Adipocyte (in vitro differentiated cells): Measurements from ENCODE around the gene COIL.

Experiments used
- DNase-seq: peaks from one replicate; pipeline ENCODE4 v3.0.0-alpha.2; 2015; ENCODE audit warnings: low read depth
- H3K27me3 ChIP-seq: replicated peaks from 2 replicates; pipeline ENCODE4 v1.7.0; 2013; ENCODE audit warnings: mild to moderate bottlenecking, low read length, moderate library complexity; ENCODE audit not compliant: control insufficient read depth, insufficient read depth
- H3K36me3 ChIP-seq: 2 replicates; pipeline ENCODE4 v1.7.0; 2013; ENCODE audit warnings: low read length, mild to moderate bottlenecking, moderate library complexity; ENCODE audit not compliant: control insufficient read depth, insufficient read depth, severe bottlenecking
- H3K4me1 ChIP-seq: 2 replicates; pipeline ENCODE4 v1.7.0; 2013; ENCODE audit warnings: mild to moderate bottlenecking, low read length, moderate library complexity; ENCODE audit not compliant: control insufficient read depth, insufficient read depth
- H3K4me3 ChIP-seq: 2 replicates; pipeline ENCODE4 v1.7.0; 2013; ENCODE audit warnings: mild to moderate bottlenecking, low read length, moderate library complexity
- H3K9ac ChIP-seq: 2 replicates; pipeline ENCODE4 v1.7.0; 2013; ENCODE audit warnings: mild to moderate bottlenecking, low read length, moderate library complexity
- H3K9me3 ChIP-seq: 2 replicates; pipeline ENCODE4 v1.7.0; 2013; ENCODE audit warnings: mild to moderate bottlenecking, low read length, moderate library complexity; ENCODE audit not compliant: control insufficient read depth

Gene COIL, protein sequence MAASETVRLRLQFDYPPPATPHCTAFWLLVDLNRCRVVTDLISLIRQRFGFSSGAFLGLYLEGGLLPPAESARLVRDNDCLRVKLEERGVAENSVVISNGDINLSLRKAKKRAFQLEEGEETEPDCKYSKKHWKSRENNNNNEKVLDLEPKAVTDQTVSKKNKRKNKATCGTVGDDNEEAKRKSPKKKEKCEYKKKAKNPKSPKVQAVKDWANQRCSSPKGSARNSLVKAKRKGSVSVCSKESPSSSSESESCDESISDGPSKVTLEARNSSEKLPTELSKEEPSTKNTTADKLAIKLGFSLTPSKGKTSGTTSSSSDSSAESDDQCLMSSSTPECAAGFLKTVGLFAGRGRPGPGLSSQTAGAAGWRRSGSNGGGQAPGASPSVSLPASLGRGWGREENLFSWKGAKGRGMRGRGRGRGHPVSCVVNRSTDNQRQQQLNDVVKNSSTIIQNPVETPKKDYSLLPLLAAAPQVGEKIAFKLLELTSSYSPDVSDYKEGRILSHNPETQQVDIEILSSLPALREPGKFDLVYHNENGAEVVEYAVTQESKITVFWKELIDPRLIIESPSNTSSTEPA

DNA sequence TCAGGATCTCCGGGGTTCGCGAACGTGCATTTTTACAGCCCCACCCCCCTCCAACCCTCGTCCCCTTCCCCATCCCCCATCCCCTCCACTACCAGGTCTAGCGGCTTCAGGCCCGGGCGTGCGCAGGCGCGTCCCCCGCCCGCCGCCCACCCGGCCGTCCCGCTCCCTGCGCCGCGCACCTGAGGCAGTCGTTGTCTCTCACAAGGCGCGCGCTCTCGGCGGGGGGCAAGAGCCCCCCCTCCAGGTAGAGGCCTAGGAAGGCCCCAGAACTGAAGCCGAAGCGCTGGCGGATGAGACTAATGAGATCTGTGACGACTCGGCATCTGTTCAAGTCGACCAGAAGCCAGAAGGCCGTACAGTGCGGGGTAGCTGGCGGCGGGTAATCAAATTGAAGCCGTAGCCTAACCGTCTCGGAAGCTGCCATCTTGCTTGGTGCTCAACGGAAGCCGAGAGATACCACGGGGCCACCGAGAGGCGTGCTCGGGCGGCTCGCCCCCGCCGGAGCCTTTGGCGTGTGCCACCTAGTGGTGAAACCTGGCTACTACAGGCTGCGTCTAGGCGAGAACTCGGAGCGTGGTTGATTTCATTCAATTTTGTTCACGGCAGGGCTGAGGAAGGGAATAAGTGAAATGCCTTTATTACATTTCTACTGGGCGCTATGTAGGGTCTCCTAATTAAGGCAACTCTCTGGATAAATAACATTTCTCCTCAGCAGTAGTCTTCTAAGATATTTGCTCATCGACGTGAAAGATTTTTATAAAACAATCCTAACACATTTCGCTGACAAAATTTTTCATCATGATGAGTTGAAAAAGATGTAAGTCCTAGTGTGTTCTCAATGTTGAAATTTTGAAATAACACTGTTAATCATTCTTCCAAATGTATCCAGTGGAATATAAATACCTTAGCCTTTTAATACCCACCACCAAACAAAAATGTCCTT is at the start of gene COIL:
Gene COIL (minus strand): TSS at position 455 of the 943 bp plus-strand sequence. CDS start 31 bp downstream, at position 424.
- peak within 1 kb of the TSS; percentile 97 for H3K4me3 ChIP-seq
- H3K9ac ChIP-seq: peak within 1 kb of the TSS; percentile 97

DNA sequence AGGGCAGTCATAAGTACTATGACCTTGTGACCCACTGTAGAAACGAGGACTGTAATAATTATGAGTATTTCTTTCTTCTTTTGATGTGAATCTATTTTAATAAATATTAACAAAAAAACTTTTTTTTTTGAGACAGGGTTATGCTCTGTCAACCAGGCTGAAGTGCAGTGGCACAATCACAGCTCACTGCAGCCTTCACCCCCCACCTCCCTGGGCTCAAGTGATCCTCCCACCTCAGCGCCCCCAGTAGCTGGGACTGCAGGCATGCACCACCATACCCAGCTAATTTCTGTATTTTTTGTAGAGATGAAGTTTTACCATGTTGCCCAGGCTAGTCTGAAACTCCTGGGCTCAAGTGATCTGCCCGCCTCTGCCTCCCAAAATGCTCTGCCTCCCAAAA is 49.6 kb upstream of the COIL start:
- H3K36me3 ChIP-seq: peaks cover 13% of the 10 kb centered on the region
- no peak overlapping the region for H3K4me3 ChIP-seq
- peaks cover 2% of the 10 kb centered on the region for H3K9me3 ChIP-seq
- H3K9ac ChIP-seq: no peak overlapping the region
- DNase-seq: no peak
- no peaks in the 10 kb centered on the region for H3K4me1 ChIP-seq
- peaks cover 7% of the 10 kb centered on the region for H3K27me3 ChIP-seq

More for the DNA sequence above, at the start of gene COIL:
- H3K4me1 ChIP-seq: peaks cover 9% of the 10 kb centered on the region
- H3K27me3 ChIP-seq: no peaks in the 10 kb centered on the region
- no peaks in the 10 kb centered on the region for H3K36me3 ChIP-seq
- DNase-seq: peak; percentile 98
- no peaks in the 10 kb centered on the region for H3K9me3 ChIP-seq

DNA sequence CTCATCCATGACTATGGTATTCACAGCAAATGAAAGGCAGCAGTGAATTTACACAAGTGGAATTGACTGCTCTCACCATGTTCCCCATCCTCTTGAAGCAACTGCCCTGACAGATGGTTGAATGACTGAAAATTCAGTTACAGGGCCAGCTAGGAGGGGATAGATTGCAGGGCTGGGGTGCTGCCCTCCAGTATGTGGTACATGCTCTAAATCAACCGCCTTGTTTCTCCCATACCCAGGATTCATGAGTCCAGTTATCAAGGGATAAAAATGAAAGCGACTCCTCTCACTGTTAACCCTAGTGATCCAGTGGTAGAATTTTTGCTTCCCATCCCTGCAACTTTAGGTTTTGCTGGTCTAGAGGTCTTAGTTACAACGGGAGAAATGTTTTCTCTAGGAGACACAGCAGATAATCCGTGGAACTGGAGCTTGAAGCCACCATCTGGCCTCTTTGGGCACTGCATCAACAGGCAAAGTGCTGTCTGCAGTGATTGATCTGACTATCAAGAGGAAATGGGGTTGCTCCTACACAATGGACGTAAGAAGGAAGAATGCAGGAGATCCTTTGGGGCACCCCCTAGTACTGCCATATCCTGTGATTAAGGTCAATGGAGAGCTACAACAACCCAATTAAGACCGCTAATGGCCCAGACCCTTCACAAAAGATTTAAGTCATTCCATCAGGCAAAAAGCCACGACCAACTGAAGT is 49.0 kb upstream of the COIL start:
- peak; percentile 67 for DNase-seq
- H3K9me3 ChIP-seq: peaks cover 2% of the 10 kb centered on the region
- H3K36me3 ChIP-seq: peaks cover 16% of the 10 kb centered on the region
- H3K27me3 ChIP-seq: peaks cover 7% of the 10 kb centered on the region
- H3K4me3 ChIP-seq: no peak overlapping the region
- H3K4me1 ChIP-seq: no peaks in the 10 kb centered on the region
- no peak overlapping the region for H3K9ac ChIP-seq

DNA sequence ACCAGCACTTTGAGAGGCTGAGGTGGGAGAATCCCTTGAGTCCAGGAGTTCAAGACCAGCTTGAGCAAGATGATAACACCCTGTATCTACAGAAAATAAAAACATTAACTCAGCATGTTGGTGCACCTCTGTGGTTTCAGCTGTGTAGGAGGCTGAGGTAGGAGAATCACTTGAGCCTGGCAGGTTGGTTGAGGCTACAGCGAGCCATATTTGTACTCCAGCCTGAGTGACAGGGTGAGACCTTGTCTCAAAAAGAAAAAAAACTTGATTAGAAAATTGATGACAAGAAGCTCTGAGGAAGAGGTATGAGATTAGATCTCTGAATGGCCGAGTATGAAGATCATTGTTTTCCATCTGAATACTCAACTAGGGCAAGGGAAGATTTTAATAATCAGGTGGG is 48.1 kb upstream of the COIL start:
- Histone ChIP-seq H3K9me3 (peaks cover 2% of the 10 kb centered on the region), H3K9ac (no peak overlapping the region), H3K36me3 (peaks cover 22% of the 10 kb centered on the region), H3K4me1 (no peaks in the 10 kb centered on the region), H3K4me3 (no peak overlapping the region), H3K27me3 (peaks cover 7% of the 10 kb centered on the region)
- no peak for DNase-seq

DNA sequence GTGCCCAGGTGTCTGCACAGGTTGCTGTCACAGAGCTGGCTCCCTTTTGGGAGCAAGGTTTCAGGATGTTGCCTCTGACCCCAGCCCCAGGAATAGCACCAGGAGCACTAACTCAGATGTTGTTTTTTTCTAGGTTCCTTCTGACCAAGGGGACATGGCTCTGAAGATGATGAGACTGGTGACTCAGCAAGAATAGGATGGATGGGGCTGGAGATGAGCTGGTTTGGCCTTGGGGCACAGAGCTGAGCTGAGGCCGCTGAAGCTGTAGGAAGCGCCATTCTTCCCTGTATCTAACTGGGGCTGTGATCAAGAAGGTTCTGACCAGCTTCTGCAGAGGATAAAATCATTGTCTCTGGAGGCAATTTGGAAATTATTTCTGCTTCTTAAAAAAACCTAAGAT is 45.2 kb upstream of the COIL start:
- Histone ChIP-seq H3K9me3 (no peaks in the 10 kb centered on the region), H3K4me1 (no peaks in the 10 kb centered on the region), H3K36me3 (peaks cover 48% of the 10 kb centered on the region), H3K4me3 (no peak overlapping the region), H3K27me3 (peaks cover 4% of the 10 kb centered on the region), H3K9ac (no peak overlapping the region)
- DNase-seq: no peak

DNA sequence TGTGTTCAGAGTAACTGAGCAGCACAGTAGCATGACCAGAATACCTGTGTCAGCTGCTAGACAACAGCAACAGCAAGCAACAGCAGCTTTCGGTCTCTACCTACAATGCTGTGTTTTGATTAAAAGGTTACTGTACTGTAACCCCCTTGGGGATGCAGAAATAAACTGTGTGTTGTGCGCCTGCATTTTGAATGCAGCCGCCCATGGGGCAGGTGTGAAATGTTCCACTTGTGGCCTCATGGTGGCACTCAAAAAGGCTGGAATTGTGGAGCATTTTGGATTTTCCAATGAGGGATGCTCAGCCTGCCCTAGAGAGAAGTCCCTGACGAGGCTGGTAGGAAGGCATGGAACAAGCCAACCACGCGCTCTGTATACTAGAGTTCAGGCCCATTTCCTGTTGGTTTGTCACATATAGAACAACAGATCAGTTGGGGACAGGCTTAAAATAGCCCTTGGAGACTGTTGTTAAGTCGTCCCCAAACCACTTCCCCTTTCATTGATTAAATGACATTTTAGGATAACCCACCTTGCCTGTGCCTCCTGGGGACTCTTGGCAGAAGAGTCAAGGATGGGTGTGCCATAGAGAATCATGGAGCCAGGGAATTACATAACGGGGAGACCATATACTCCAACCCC is 44.2 kb upstream of the COIL start:
- DNase-seq: no peak
- Histone ChIP-seq H3K9ac (no peak overlapping the region), H3K27me3 (peaks cover 4% of the 10 kb centered on the region), H3K4me3 (no peak overlapping the region), H3K36me3 (peaks cover 56% of the 10 kb centered on the region), H3K9me3 (no peaks in the 10 kb centered on the region), H3K4me1 (no peaks in the 10 kb centered on the region)

DNA sequence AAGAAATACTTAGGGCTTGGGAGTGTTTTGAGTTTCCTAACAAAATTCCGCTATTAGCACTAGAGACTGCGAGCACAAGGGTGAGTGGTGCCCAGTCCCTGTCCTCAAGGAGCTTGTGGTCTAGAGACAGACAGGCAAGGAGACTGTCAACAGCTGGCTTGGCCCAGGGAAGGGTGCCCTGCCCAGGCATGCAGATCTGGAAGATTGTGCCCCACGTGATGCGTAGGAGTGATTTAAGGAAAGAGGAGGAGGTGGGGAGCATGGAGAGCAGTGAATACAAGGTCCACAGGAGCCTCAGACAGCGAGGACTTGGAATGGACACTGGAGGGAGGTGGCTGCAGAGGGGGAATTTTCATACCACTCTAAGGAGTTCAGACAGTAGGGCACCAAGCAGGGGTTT is 42.1 kb upstream of the COIL start:
- DNase-seq: no peak
- Histone ChIP-seq H3K9me3 (no peaks in the 10 kb centered on the region), H3K4me3 (no peak overlapping the region), H3K9ac (no peak overlapping the region), H3K27me3 (no peaks in the 10 kb centered on the region), H3K36me3 (peaks cover 68% of the 10 kb centered on the region), H3K4me1 (no peaks in the 10 kb centered on the region)

DNA sequence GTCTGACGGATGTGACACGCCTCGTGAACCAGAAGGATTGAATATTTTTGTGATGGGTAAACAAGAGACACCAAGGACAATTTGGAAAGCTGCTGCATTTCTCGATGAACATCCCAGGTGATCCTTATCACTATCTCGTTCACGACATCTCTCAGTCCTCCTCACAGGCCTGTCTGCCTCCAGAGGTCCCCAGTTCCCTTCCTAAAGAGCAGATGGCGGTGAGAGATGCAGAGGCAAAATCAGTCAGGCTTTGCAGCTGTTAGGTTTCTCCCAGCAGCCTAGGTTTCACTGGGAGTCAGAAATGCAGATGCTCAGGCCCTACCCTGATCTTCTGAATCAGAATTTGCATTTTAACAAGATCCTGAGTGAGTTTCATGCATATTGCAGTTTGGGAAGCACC is 40.7 kb upstream of the COIL start:
- no peaks in the 10 kb centered on the region for H3K9me3 ChIP-seq

DNA sequence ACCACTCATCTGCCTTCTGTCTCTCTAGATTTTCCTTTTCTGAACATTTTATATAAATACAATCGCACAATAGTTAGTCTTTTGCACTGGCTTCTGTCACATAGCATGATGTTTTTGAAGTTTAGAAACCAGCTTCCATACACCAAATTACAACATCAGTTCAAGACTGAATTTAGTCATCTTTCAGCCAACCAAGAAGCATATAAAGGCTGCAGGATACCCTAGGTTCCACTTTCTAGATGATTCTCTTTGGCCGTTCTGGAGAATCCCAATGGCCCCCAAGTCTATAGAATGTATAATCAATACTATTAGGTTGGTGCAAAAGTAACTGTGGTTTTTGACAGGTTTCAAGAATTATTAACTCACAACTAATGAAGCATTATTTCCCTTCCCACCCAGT is 36.5 kb upstream of the COIL start:
- no peaks in the 10 kb centered on the region for H3K9me3 ChIP-seq

More for the DNA sequence above, 40.7 kb upstream of the COIL start:
- H3K27me3 ChIP-seq: no peaks in the 10 kb centered on the region
- peaks cover 75% of the 10 kb centered on the region for H3K36me3 ChIP-seq
- no peak for DNase-seq
- H3K4me1 ChIP-seq: no peaks in the 10 kb centered on the region
- H3K4me3 ChIP-seq: no peak overlapping the region
- no peak overlapping the region for H3K9ac ChIP-seq

DNA sequence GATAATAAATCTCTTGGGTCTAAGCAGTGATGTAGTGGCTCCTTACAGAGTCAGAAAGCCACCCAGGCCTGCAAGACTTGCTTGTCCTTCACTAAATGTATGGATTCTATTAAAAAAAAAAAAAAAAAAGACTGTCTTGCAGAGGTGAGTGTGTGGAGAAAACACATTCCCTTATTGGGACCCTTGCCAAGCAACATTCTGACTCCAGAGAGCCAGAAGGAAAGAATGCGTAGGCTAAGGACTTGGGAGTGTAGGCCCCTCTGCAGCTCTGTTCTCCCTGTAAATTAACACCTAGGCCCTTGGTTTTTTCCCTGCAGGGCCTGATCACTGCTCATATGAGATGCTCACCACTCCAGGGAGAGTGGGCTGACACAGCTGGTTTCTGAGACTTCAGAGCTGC is 34.9 kb upstream of the COIL start:
- DNase-seq: no peak
- H3K9me3 ChIP-seq: no peaks in the 10 kb centered on the region

More for the DNA sequence above, 36.5 kb upstream of the COIL start:
- Histone ChIP-seq H3K4me3 (no peak overlapping the region), H3K4me1 (peaks cover 8% of the 10 kb centered on the region), H3K36me3 (peaks cover 58% of the 10 kb centered on the region), H3K9ac (no peak overlapping the region), H3K27me3 (no peaks in the 10 kb centered on the region)
- no peak for DNase-seq

More for the DNA sequence above, 34.9 kb upstream of the COIL start:
- no peak overlapping the region for H3K9ac ChIP-seq
- no peak overlapping the region for H3K4me3 ChIP-seq
- H3K27me3 ChIP-seq: no peaks in the 10 kb centered on the region
- peaks cover 57% of the 10 kb centered on the region for H3K36me3 ChIP-seq
- peaks cover 8% of the 10 kb centered on the region for H3K4me1 ChIP-seq
